ENCODE measurements around the gene OR2B2.
"Not testable (repeated sequence)": the region's sequence is repeated elsewhere in the genome, so short reads cannot be mapped to it uniquely, and the experiment has no call there.

OR2B2 gene

DNA sequence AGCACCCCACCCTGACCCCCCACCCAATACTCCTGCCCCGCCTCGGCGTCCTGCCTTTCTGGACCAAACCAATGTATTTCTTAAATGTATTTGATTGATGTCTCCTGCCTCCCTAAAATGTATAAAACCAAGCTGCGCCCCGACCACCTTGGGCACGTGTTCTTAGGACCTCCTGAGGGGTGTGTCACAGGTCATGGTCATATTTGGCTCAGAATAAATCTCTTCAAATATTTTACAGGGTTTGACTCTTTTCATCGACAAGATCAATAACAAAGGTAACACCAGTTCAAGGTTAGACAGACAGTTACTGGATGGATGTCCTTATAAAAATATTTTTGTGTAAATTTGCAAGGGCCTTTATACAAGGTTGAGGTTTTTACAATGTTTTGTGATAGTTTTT, 12.0 kb downstream of the OR2B2 start:
- not testable (repeated sequence) for H3K36me3 Mint-ChIP-seq; H3K4me3 Mint-ChIP-seq; H3K27me3 Mint-ChIP-seq; H3K27ac Mint-ChIP-seq; H3K9me3 Mint-ChIP-seq (ENCODE audit: low read depth); H3K4me1 Mint-ChIP-seq (ENCODE audit: low read depth)

DNA sequence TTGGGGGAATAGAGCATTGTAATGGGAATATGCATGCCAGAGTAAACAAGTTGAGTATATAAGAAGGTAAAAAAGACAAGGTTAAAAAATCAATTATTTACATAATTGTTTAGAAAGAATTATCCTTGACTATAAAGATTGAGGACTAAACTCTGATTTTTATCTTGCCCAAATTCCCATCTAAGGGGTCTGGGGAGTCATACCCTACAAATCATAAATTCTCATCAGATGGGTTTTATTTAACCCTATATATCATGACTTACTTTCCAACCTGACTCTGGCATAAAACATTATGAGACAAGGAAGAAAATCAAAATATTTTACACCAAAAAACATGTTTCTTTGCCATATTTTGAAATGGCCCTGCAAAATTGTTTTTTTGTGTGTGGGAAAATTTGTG, 12.7 kb downstream of the OR2B2 start:
- H3K36me3 Mint-ChIP-seq = no peaks in the 10 kb centered on the region
- H3K4me1 Mint-ChIP-seq (ENCODE audit: low read depth) = peaks cover 10% of the 10 kb centered on the region
- no peaks in the 10 kb centered on the region for H3K27me3 Mint-ChIP-seq
- no peak overlapping the region for H3K27ac Mint-ChIP-seq
- H3K4me3 Mint-ChIP-seq = no peak overlapping the region
- H3K9me3 Mint-ChIP-seq (ENCODE audit: low read depth) = peaks cover 5% of the 10 kb centered on the region

GRCh38 chr6:27897580-27898206, 14.5 kb downstream of the OR2B2 start:
- Mint-ChIP-seq H3K4me3 (no peak overlapping the region), H3K27me3 (no peaks in the 10 kb centered on the region), H3K9me3 (ENCODE audit: low read depth) (peaks cover 3% of the 10 kb centered on the region), H3K27ac (no peak overlapping the region), H3K36me3 (no peaks in the 10 kb centered on the region), H3K4me1 (ENCODE audit: low read depth) (peaks cover 15% of the 10 kb centered on the region)

GRCh38 chr6:27896398-27896796, 15.8 kb downstream of the OR2B2 start:
- Mint-ChIP-seq H3K27ac (no peak overlapping the region), H3K27me3 (no peaks in the 10 kb centered on the region), H3K36me3 (no peaks in the 10 kb centered on the region), H3K4me1 (ENCODE audit: low read depth) (peaks cover 17% of the 10 kb centered on the region), H3K4me3 (peak overlapping the region; percentile 66), H3K9me3 (ENCODE audit: low read depth) (no peaks in the 10 kb centered on the region)

DNA sequence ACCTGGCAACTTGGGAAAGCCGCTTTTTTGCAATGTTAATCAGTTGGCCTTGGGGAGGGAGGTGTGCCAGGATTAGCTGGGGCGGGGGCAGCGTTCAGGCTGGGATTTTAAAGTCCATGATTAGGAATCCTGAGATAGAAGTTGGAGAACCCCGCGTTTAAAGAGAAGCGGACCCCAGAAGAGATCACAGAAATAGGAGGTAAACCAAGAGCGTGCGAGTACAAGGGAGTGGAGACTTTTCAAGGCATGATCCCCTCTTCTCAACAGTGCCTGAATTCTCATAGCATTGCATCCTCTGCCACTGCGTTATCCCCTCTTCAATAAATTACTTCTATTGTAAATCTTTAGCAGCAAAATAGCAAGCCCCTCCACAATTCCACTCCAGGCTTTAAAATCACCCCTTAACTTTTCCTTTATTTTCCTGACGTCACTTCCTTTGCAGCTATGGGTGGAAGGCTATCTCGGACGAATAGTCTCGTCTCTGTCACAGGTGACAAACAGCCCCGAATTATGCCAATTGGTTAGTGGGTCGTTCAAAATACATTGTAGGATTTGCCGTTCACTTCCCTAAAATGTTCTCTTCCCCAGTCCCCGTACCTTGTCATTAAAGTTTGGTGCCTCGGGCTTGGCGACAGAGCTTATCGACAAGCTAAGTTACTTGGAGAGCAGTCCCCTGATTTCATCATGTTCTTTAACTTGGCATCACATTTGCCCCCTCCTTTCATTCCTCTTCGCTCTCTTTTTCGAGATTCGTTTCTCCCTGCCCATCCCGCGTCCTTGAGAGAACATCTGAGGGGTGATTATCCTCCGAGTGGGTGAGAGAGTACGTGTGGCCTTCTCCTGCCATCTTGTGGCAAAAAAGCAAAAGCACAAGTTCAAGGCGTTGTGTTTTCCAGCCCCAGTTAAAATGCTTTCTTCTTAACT, 17.1 kb downstream of the OR2B2 start:
- Mint-ChIP-seq H3K27me3 (no peaks in the 10 kb centered on the region), H3K4me3 (no peak overlapping the region), H3K36me3 (no peaks in the 10 kb centered on the region), H3K27ac (no peak overlapping the region), H3K9me3 (ENCODE audit: low read depth) (no peaks in the 10 kb centered on the region), H3K4me1 (ENCODE audit: low read depth) (peaks cover 28% of the 10 kb centered on the region)

DNA sequence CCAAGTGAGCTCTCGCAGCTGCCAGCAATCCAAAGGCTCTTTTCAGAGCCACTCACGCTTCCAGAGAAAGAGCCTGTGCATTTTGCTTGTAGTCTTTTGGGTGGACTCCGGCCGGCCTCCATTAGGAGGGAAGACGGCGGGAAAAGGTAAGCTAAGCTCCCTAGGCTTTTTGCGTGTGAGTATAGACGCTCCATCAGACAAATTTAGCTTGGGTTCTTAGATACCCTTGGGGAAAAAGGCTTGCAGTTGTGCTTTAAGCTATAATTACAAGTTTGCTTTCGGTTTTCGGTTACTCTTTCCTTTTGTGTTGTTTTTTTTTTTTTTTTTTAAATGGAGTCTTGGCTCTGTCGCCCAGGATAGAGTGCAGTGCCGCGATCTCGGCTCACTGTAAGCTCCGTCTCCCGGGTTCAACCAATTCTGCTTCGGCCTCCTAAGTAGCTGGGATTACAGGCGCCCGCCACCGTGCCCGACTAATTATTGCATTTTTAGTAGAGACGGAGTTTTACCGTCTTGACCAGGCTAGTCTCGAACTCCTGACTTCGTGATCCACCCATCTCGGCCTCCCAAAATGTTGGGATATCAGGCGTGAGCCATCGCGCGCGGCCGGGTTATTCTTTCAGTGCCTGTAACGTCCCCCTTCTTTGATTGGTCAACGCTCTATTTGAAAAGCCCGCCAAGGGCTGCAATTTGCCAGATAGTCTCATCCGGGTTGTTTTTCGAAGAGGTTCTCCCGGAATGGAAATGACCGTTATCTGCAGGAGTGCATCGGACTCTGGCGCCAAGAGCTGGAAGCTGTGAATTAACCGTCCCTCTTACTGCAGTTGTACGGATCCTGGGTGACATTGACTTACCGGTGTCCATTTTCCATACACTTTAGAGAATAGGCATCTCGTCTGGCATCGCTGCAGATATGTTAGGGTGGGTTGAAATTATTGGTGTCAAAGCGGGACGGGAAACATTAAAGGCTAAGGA, 18.1 kb downstream of the OR2B2 start:
- no peak overlapping the region for H3K27ac Mint-ChIP-seq
- no peak overlapping the region for H3K4me3 Mint-ChIP-seq
- no peaks in the 10 kb centered on the region for H3K27me3 Mint-ChIP-seq
- no peaks in the 10 kb centered on the region for H3K36me3 Mint-ChIP-seq
- H3K4me1 Mint-ChIP-seq (ENCODE audit: low read depth) = peaks cover 28% of the 10 kb centered on the region
- no peaks in the 10 kb centered on the region for H3K9me3 Mint-ChIP-seq (ENCODE audit: low read depth)

DNA sequence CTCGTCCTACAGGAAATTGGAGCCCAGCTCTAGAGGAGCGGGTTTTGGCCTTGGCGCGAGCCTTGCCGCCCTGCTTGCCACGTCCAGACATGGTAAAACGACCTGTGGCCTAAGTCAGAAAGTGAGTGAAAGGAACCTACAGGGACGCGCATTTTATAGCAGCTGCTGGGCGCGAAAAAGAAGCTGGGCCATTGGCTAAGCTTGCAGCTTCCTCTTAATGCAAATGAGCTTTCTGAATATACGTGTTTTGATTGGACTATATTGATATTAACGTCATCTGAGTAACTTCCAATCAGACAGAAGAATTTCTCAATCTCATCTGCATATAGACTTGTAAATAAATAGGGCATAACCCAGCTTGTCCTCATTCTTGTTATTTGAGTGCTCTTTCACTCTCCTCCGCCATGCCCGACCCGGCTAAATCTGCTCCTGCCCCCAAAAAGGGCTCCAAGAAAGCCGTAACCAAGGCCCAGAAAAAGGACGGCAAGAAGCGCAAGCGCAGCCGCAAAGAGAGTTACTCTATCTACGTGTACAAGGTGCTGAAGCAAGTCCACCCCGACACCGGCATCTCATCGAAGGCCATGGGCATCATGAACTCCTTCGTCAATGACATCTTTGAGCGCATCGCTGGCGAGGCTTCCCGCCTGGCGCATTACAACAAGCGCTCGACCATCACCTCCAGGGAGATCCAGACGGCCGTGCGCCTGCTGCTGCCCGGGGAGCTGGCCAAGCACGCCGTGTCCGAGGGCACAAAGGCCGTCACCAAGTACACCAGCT, 18.9 kb downstream of the OR2B2 start:
- Mint-ChIP-seq H3K27ac (no peak overlapping the region), H3K4me3 (no peak overlapping the region), H3K4me1 (ENCODE audit: low read depth) (peaks cover 28% of the 10 kb centered on the region), H3K27me3 (no peaks in the 10 kb centered on the region), H3K9me3 (ENCODE audit: low read depth) (no peaks in the 10 kb centered on the region), H3K36me3 (no peaks in the 10 kb centered on the region)

GRCh38 chr6:27892649-27893058, 19.5 kb downstream of the OR2B2 start:
- Mint-ChIP-seq H3K9me3 (ENCODE audit: low read depth) (no peaks in the 10 kb centered on the region), H3K4me3 (no peak overlapping the region), H3K36me3 (no peaks in the 10 kb centered on the region), H3K27me3 (no peaks in the 10 kb centered on the region), H3K27ac (no peak overlapping the region), H3K4me1 (ENCODE audit: low read depth) (peaks cover 28% of the 10 kb centered on the region)

GRCh38 chr6:27891320-27891875, 20.8 kb downstream of the OR2B2 start:
- no peaks in the 10 kb centered on the region for H3K27me3 Mint-ChIP-seq
- peaks cover 28% of the 10 kb centered on the region for H3K4me1 Mint-ChIP-seq (ENCODE audit: low read depth)
- no peaks in the 10 kb centered on the region for H3K36me3 Mint-ChIP-seq
- peak overlapping the region; percentile 50 for H3K27ac Mint-ChIP-seq
- no peaks in the 10 kb centered on the region for H3K9me3 Mint-ChIP-seq (ENCODE audit: low read depth)
- no peak overlapping the region for H3K4me3 Mint-ChIP-seq

GRCh38 chr6:27890445-27891319, 21.5 kb downstream of the OR2B2 start:
- Mint-ChIP-seq H3K4me1 (ENCODE audit: low read depth) (peaks cover 28% of the 10 kb centered on the region), H3K4me3 (peak overlapping the region; percentile 69), H3K27me3 (no peaks in the 10 kb centered on the region), H3K36me3 (no peaks in the 10 kb centered on the region), H3K9me3 (ENCODE audit: low read depth) (no peaks in the 10 kb centered on the region), H3K27ac (peak overlapping the region; percentile 50)

- H3K4me3 Mint-ChIP-seq = peak overlapping the region; percentile 69
- no peaks in the 10 kb centered on the region for H3K9me3 Mint-ChIP-seq (ENCODE audit: low read depth)
- peaks cover 28% of the 10 kb centered on the region for H3K4me1 Mint-ChIP-seq (ENCODE audit: low read depth)
- peak overlapping the region; percentile 38 for H3K27ac Mint-ChIP-seq
- H3K27me3 Mint-ChIP-seq = no peaks in the 10 kb centered on the region
- H3K36me3 Mint-ChIP-seq = no peaks in the 10 kb centered on the region
Measured at GRCh38 chr6:27889628-27890444, 22.4 kb downstream of the OR2B2 start.

DNA sequence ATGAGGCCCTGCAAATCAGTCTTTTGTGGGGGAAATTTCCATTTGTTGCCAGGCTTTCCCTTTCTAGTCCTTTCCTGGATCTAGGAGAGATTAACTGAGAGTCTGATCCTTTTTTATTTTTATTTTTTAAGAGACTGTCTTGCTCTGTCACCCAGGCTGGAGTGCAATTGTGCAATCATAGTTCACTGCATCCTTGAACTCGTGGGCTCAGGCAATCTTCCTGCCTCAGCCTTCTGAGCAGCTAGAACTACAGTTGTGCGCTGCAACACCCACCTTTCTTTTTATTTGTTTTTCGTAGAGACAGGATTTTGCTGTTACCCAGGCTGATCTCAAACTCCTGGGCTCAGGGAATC, 22.9 kb downstream of the OR2B2 start:
- H3K4me3 Mint-ChIP-seq = peak overlapping the region; percentile 12
- H3K36me3 Mint-ChIP-seq = no peaks in the 10 kb centered on the region
- H3K27me3 Mint-ChIP-seq = no peaks in the 10 kb centered on the region
- no peaks in the 10 kb centered on the region for H3K9me3 Mint-ChIP-seq (ENCODE audit: low read depth)
- peaks cover 28% of the 10 kb centered on the region for H3K4me1 Mint-ChIP-seq (ENCODE audit: low read depth)
- no peak overlapping the region for H3K27ac Mint-ChIP-seq

- Mint-ChIP-seq H3K4me3 (no peak overlapping the region), H3K27me3 (no peaks in the 10 kb centered on the region), H3K9me3 (ENCODE audit: low read depth) (no peaks in the 10 kb centered on the region), H3K4me1 (ENCODE audit: low read depth) (peaks cover 28% of the 10 kb centered on the region), H3K27ac (no peak overlapping the region), H3K36me3 (no peaks in the 10 kb centered on the region)
Measured at GRCh38 chr6:27888566-27888965, 23.6 kb downstream of the OR2B2 start.

All from activated naive CD8-positive, alpha-beta T cell (primary cell).